Measurements from ENCODE around the gene F11. TPM values are rescaled to one million over a fixed set of nuclear protein-coding genes. Genes with fewer than 3 reads are reported as not detected.

F11 gene
- not detected in 2 replicates for total RNA-seq

GRCh38 chr4:186265683-186266652 is at the start of gene F11:
Gene F11 (plus strand): TSS chr4:186266189. CDS start chr4:186267137, 948 bp downstream.

GRCh38 chr4:186227221-186227620 is 38.8 kb upstream of the F11 start, which contains the start of gene KLKB1:
Gene KLKB1 (plus strand): TSS chr4:186227507. CDS start chr4:186228196, 689 bp downstream.

Other genes with a start within 250 kb of the F11 start
- gene TLR3, start 197.0 kb upstream of the F11 start, total RNA-seq, result 1.0 and 1.5 TPM in 2 replicates
- 2.1 and 3.2 TPM in 2 replicates for gene FAM149A, start 161.5 kb upstream of the F11 start, total RNA-seq
- 4.2 and 5.4 TPM in 2 replicates for gene CYP4V2, start 74.6 kb upstream of the F11 start, total RNA-seq
- gene KLKB1, start 38.7 kb upstream of the F11 start, total RNA-seq, result not detected in 2 replicates

All from bronchus fibroblast of lung (primary cell).